ENCODE results near the gene HSPA12B. TPM values are rescaled to one million over a fixed set of nuclear protein-coding genes. Genes with fewer than 3 reads are reported as not detected.

HSPA12B gene
- total and polyA plus RNA-seq, 2 of the 4 experiments (the other 2 are of a cell fraction) = not detected

GRCh38 chr20:3740615-3741301 lies 8.3 kb downstream of the HSPA12B start:
- no peaks in the 10 kb centered on the region for H3K36me3 ChIP-seq (ENCODE audit: control insufficient read depth, insufficient read depth, low read length)
- no TSS peak for BruUV-seq (replicated peaks)
- H2BK5ac ChIP-seq (ENCODE audit: low read depth, low read length, poor library complexity, severe bottlenecking) = no peak overlapping the region
- DNase-seq = no peak
- no peaks in the 10 kb centered on the region for H3K9me3 ChIP-seq (ENCODE audit: control insufficient read depth, insufficient read depth, low read length)
- no peak for ATAC-seq (ENCODE audit: low read depth)
- H3K14ac ChIP-seq (replicated peaks; ENCODE audit: low read depth, low read length) = no peak overlapping the region
- H3K4me3 ChIP-seq (ENCODE audit: insufficient read depth, low read depth, low read length) = no peak overlapping the region
- no peak overlapping the region for H3K56ac ChIP-seq (ENCODE audit: extremely low read depth, insufficient read depth, low read length)
- in situ Hi-C loops (cut with MboI; ENCODE audit: low sequenced_read_pairs) = no loop called here
- no peak overlapping the region for H2AK5ac ChIP-seq (ENCODE audit: low read depth, low read length)
- no peak overlapping the region for H2BK120ac ChIP-seq (ENCODE audit: low read depth, low read length)
- no peak for TF ChIP-seq CTCF (conservative IDR thresholded peaks at IDR 0.05; ENCODE audit: low read depth, low read length)
- TF ChIP-seq MXI1 (IDR thresholded peaks at IDR 0.05; ENCODE audit: borderline replicate concordance, low read depth, low read length) = no peak
- no peak for TF ChIP-seq BHLHE40 (IDR thresholded peaks at IDR 0.05; ENCODE audit: low read depth, low read length)
- TF ChIP-seq SMC3 (IDR thresholded peaks at IDR 0.05; ENCODE audit: low read depth, low read length) = no peak
- no peak for TF ChIP-seq USF2 (IDR thresholded peaks at IDR 0.05; ENCODE audit: low read depth, low read length)
- no peak for TF ChIP-seq NFE2L2 (IDR thresholded peaks at IDR 0.05; ENCODE audit: low read depth, low read length)
- no peak for TF ChIP-seq RAD21 (IDR thresholded peaks at IDR 0.05; ENCODE audit: low read length)
- TF ChIP-seq CEBPB (IDR thresholded peaks at IDR 0.05; ENCODE audit: low read depth, low read length) = no peak
- TF ChIP-seq MAFK (IDR thresholded peaks at IDR 0.05; ENCODE audit: low read depth, low read length) = no peak
- TF ChIP-seq FOS (IDR thresholded peaks at IDR 0.05; ENCODE audit: low read depth, low read length) = no peak
- H4K5ac ChIP-seq (ENCODE audit: low read depth, low read length) = no peak overlapping the region
- WGBS, 2 experiments (ENCODE audit: extremely low coverage in 2 of 2, insufficient read length in 1 of 2) = 90% methylated on average over 3 of the region's 15 CpGs; no CpG with 5 or more reads in 1 of the 2 experiments
- H4K20me1 ChIP-seq (ENCODE audit: insufficient read depth, low read length) = no peaks in the 10 kb centered on the region
- no peak overlapping the region for H2AFZ ChIP-seq (replicated peaks; ENCODE audit: low read length, poor library complexity)
- H3K27me3 ChIP-seq (ENCODE audit: control insufficient read depth, insufficient read depth, low read length) = peaks cover 18% of the 10 kb centered on the region
- no peak overlapping the region for H3K18ac ChIP-seq (ENCODE audit: low read depth, low read length)
- ChIA-PET POLR2A (ENCODE audit: unreplicated experiment) (interaction anchor here (0.9 kb wide), 1 partner anchor 80 kb away, joined by 4 read pairs; the partner anchor contains the start of gene AP5S1), CTCF (interaction anchor here (1.4 kb wide), 1 partner anchor 12 kb away, joined by 3 read pairs; no protein-coding TSS in a partner anchor)
- intact Hi-C loops (cut with micrococcal nuclease) = no loop called here
- H4K91ac ChIP-seq (ENCODE audit: insufficient read depth, low read depth, low read length) = no peak overlapping the region
- no peak overlapping the region for H3K27ac ChIP-seq (ENCODE audit: insufficient read depth, low read length)
- H3K9me1 ChIP-seq (ENCODE audit: insufficient read depth, low read length) = no peaks in the 10 kb centered on the region
- no peak overlapping the region for H3K23ac ChIP-seq (ENCODE audit: low read depth, low read length)
- H3K79me1 ChIP-seq (ENCODE audit: low read depth in 1 of 2, low read length in 2 of 2) = no peaks in the 10 kb centered on the region
- no peak overlapping the region for H4K8ac ChIP-seq (ENCODE audit: low read depth in 2 of 2, low read length in 2 of 2)
- H2BK20ac ChIP-seq (ENCODE audit: low read depth, low read length) = no peak overlapping the region
- no peak overlapping the region for H2AK9ac ChIP-seq (replicated peaks; ENCODE audit: low read depth, low read length, poor library complexity)
- no peaks in the 10 kb centered on the region for H3K4me1 ChIP-seq (ENCODE audit: control insufficient read depth, insufficient read depth, low read length)
- no peak overlapping the region for H3K9ac ChIP-seq (ENCODE audit: low read depth, low read length)
- no peak overlapping the region for H3K4me2 ChIP-seq (ENCODE audit: low read depth, low read length)
- dilution Hi-C loops (cut with HindIII; ENCODE audit: low sequenced_read_pairs, unreplicated experiment) = no loop called here
- H3K4ac ChIP-seq (ENCODE audit: low read depth, low read length) = no peak overlapping the region
- no peak overlapping the region for H2BK15ac ChIP-seq (ENCODE audit: low read depth, low read length)

All from IMR-90 (cell line).